Measurements from ENCODE around the gene DENND1A.

DENND1A gene

DNA sequence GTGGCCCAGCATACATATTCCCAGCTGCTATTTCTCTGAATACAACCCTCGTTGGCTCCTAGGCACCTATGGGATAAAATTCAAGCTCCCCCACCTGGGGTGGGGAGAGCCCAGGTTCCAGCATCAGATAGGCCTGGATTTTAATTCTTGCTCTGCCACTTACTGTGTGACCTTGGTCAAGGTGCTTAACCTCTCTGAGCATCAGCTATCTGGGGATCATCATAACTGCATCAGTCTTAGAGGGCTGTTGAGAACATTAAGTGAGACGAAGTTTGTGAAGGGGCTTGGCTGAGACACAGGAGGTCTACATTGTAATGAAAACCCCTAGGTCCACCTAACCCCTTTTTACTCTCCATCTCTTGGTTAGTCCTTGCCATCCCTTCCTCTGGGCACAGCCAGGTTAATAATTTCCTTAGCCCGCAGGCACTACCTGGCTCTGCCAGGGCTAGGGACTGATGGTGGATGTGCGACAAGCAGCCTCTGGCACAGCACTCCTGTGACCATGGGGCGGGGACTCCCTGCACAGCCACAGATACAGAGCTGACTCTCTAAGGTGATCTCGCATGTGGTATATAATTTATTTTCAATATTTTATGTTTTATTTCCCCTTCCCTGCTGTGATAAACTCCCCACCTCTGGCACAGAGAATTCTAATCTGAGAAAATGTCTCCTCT is 505.2 kb downstream of the DENND1A start:
- DNase-seq (ENCODE audit: low spot score), result no peak

DNA sequence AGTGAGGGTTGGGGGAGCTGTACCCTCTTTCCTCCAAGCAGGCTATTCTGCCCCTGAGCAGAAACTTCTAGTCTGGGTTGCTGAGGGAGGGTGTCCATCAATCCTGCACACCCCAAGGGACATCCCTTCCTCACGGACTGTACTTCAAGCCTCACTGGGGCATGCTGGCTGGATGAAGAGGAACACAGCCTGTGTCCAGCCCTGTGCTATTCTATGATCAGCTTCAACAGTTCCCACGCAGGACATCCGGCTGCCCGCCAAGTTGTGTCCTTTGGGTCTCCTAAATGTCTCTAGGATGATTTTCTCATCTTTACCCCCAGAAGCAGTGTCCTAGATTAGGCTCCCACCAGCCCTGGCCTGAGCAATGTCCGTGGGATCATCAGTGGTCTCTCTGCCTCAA is 505.8 kb downstream of the DENND1A start:
- no peak for DNase-seq (ENCODE audit: low spot score)

DNA sequence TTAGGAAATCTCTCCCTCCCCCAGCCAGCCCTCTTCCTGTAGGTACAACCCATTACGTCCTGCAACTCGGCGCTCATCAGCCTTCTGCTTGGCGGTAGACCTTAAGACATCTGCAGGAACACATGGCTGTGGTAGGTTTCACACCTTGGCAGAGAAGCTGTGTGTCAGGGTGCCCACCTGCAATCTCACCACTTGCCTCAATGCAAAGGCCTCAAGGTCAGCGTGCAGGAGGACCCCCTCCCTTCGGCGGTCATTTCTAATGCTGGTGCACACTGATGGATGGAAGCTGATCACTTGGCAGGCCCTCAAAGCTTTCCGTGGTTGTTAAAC is 506.6 kb downstream of the DENND1A start:
- DNase-seq (ENCODE audit: low spot score), result no peak

GRCh38 chr9:123422635-123423310 is 507.2 kb downstream of the DENND1A start:
- DNase-seq (ENCODE audit: low spot score), result no peak

DNA sequence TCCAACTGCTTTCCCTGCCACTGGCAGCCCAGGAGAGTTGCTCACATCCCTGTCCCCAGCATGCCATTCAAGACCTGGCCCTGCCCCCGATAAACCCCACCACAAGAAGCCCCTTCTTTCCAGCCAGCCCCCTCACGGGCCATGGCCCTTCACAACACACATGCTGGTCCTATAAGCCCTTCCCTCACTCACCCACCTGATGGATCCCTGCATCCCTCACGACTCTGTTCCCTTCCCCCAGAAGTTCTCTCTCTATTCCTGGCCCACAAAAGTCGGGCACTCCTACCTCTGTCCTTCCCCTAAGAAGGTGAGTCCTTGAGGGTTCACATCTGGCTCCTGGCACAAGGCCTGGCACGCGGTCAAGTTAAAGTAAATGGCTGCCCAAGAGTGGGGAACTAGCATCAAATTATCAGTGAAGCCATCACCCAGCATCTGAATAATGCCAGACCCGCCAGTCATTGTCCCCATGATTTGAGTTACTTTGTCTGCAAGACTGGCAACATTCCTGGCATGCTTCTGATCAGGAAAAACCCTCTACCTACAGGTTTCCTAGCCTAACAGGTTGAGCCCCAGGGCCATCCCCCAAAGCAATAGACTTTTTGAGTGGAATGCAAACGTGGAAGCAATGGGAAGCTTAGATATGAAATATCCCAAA is 508.0 kb downstream of the DENND1A start:
- no peak for DNase-seq (ENCODE audit: low spot score)

DNA sequence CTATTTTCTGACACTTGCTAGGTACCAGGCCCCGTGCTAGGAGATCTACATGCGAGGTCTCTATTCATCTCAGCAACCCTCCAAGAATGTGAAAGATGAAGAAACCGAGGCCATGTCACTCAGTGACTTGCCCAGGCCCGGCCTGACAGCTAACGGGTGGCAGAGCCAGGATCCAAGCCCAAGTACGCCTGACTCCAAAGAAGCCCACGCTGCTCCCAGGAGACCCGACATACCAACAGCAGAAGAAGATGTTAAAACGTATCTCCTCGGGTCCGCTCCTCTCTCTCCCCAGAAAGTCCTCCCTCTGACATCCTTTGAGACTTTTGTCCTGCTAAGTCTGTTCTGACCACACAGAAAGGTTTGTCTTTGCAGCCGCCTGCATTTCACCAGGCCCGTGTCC is 508.7 kb downstream of the DENND1A start:
- DNase-seq (ENCODE audit: low spot score), result no peak

GRCh38 chr9:123420592-123421111 is 509.3 kb downstream of the DENND1A start:
- DNase-seq (ENCODE audit: low spot score), result no peak

GRCh38 chr9:123419721-123420591 is 510.0 kb downstream of the DENND1A start:
- no peak for DNase-seq (ENCODE audit: low spot score)

GRCh38 chr9:123419091-123419490 is 510.8 kb downstream of the DENND1A start:
- DNase-seq (ENCODE audit: low spot score), result no peak

DNA sequence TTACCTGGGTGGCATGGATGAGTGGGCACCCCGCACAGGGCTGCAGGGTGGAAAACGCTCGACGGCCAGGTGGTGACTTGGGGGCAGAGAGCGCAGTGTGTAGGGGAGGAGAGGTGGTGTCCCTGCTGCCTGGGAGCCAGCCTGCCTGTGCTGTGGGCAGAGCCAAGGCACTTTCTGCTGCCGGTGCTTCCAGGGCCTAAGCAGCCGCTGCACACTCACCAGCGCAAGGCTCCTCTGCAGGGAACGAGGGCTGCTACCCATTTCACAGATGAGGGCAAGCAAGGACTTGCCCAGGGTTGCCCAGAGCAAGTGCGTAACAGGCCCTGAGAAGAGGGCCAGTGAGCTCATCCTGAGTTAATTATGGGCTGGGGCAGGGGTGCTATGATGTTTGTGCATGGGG is 511.4 kb downstream of the DENND1A start:
- no peak for DNase-seq (ENCODE audit: low spot score)

- DNase-seq (ENCODE audit: low spot score), result no peak
These were observed 511.9 kb downstream of the DENND1A start for GRCh38 chr9:123418052-123418430.

GRCh38 chr9:123417289-123418051 is 512.5 kb downstream of the DENND1A start:
- no peak for DNase-seq (ENCODE audit: low spot score)

GRCh38 chr9:123416176-123416575 is 513.8 kb downstream of the DENND1A start:
- no peak for DNase-seq (ENCODE audit: low spot score)

GRCh38 chr9:123414936-123415930 is 514.7 kb downstream of the DENND1A start:
- no peak for DNase-seq (ENCODE audit: low spot score)

GRCh38 chr9:123414204-123414603 is 515.7 kb downstream of the DENND1A start:
- no peak for DNase-seq (ENCODE audit: low spot score)

GRCh38 chr9:123412171-123412820 is 517.6 kb downstream of the DENND1A start:
- DNase-seq (ENCODE audit: low spot score), result no peak

DNA sequence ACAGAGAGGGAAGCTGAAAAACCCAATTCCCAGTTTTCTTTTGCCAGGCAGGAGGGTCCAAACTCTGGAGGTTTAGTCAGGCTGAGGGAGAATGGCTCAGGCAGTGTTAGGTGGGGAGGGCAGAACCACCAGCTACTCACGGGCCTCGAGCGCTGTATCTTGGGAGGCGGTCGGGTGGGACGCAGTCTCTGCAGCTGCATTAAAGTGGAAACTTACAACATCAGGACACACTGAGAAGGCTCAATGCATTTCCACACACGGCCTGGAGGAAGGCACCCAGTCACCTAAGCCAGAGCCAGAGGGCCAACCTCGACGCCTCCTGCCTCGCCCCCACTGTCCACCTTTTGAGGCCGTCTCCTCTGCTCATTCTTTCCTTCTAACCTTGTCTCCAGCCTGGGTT is 518.3 kb downstream of the DENND1A start:
- no peak for DNase-seq (ENCODE audit: low spot score)

DNA sequence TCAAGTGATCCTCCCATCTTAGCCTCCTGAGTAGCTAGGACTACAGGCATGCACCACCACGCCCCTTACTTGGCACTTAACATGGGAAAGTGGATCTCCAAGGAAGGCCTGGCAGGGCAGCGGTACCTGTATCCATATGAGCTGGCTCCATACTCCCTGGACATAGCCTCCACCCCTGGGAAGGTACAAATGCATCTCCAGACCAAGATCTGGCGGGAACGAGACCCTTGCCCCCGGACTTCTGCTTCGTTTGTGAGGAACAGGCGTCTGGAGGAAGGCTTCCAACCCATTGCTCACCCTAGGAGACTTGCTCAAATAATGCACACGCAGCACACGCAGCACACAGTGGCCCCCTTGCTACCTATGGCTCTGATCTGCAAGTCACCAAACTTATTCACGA is 518.7 kb downstream of the DENND1A start:
- DNase-seq (ENCODE audit: low spot score), result no peak

DNA sequence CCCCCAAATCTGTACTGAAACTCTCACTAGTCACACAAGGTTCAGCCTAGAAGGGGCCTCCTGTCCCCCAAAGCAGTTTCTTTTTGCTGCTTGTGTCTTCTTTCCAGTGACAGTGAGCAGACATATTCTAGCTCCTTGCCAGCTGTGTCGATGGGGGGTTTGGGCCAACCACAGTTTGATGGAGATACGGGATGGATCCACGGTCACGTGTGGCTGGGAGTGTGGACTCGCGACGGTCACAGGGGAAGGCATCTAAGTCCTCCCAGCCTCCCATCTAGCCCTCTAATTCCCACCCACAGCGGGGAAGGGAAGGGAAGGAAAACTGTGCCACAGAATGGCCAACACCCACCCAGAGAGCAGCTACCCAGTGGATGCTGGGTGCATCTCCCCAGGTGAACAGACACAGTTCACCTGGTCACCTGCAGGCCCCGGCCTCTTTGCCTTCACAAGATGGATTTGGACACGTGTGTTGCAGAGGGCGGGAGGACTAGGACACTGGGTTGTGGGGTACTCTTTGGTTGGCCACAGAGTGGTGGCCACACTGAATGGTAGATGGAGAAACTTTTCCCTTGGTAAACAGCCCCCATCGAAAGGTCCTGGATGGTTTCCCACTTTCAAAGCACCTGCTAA is 519.5 kb downstream of the DENND1A start:
- DNase-seq (ENCODE audit: low spot score), result no peak
